SK-N-MC (cell line): ENCODE data around the gene ANXA3.

Experiments used
- DNase-seq: peaks from one replicate; pipeline ENCODE4 v3.0.0-alpha.2; 2011; ENCODE audit warnings: low read depth, low spot score
- H3K27ac ChIP-seq: fragments of 200-600 bp; sonication (generic); 2 replicates; pipeline ENCODE4 v1.5.1; 2016; ENCODE audit warnings: mixed run types
- H3K36me3 ChIP-seq: fragments of 200-600 bp; sonication (generic); 2 replicates; pipeline ENCODE4 v1.6.1; 2017; ENCODE audit warnings: antibody characterized with exemption, low read length, mixed read lengths; ENCODE audit not compliant: insufficient read depth
- H3K4me3 ChIP-seq: fragments of 200-600 bp; sonication (generic); 2 replicates; pipeline ENCODE4 v1.5.1; 2016
- H3K9ac ChIP-seq: fragments of 200-600 bp; sonication (generic); 2 replicates; pipeline ENCODE4 v1.8.0; 2017; ENCODE audit warnings: mixed run types, mixed read lengths; ENCODE audit not compliant: insufficient read length
- H3K9me3 ChIP-seq: fragments of 200-600 bp; sonication (generic); 2 replicates; pipeline ENCODE4 v1.6.1; 2017; ENCODE audit warnings: low read depth, mild to moderate bottlenecking, antibody characterized with exemption, low read length, moderate library complexity, mixed read lengths
- EZH2 ChIP-seq: fragments of 200-600 bp; sonication (generic); IDR thresholded peaks from one replicate; pipeline ENCODE4 v1.6.1; 2017; ENCODE audit warnings: antibody characterized with exemption
- FOXP2 ChIP-seq: optimal IDR thresholded peaks from 2 replicates; pipeline ENCODE3; 2011; ENCODE audit warnings: mild to moderate bottlenecking, moderate library complexity; ENCODE audit not compliant: insufficient read depth; ENCODE audit errors: extremely low read length, control extremely low read depth
- POLR2AphosphoS5 ChIP-seq: IDR thresholded peaks from 2 replicates; pipeline ENCODE4 v1.6.1; 2012; ENCODE audit warnings: mild to moderate bottlenecking, low read depth, low read length, borderline replicate concordance

Gene ANXA3

GRCh38 chr4:78552389-78553042 lies 946 bp downstream of the ANXA3 start:
- Histone ChIP-seq H3K4me3 (no peak overlapping the region), H3K27ac (no peak overlapping the region), H3K9ac (no peak overlapping the region), H3K9me3 (no peaks in the 10 kb centered on the region), H3K36me3 (no peaks in the 10 kb centered on the region)
- TF ChIP-seq EZH2 (no peak), POLR2AphosphoS5 (no peak), FOXP2 (no peak)
- no peak for DNase-seq

DNA sequence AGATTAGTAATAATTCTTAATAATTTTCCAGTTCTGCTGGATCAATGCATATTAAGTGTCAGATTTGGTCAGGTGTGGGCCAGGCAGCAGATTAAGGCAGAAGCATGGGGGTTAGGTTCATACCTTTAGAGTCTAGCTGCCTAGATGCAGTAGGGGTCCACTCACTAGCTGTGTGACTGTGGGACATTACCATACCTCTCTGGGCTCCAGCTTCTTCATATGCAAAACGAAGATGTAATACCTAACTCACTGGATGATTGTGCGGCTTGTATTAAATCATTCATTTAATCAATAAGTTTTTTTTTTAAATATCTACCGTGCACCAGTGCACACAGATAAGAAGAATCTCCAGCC lies 1.4 kb downstream of the ANXA3 start:
- H3K27ac ChIP-seq: no peak overlapping the region

GRCh38 chr4:78553529-78554060 lies 2.0 kb downstream of the ANXA3 start:
- TF ChIP-seq EZH2 (no peak), FOXP2 (no peak), POLR2AphosphoS5 (no peak)
- H3K36me3 ChIP-seq: no peaks in the 10 kb centered on the region
- no peak for DNase-seq
- no peak overlapping the region for H3K4me3 ChIP-seq
- H3K9ac ChIP-seq: no peak overlapping the region
- no peak overlapping the region for H3K27ac ChIP-seq
- no peaks in the 10 kb centered on the region for H3K9me3 ChIP-seq

More for the DNA sequence above, 1.4 kb downstream of the ANXA3 start:
- Histone ChIP-seq H3K36me3 (no peaks in the 10 kb centered on the region), H3K4me3 (no peak overlapping the region), H3K9ac (no peak overlapping the region), H3K9me3 (no peaks in the 10 kb centered on the region)
- no peak for DNase-seq
- TF ChIP-seq FOXP2 (no peak), EZH2 (no peak), POLR2AphosphoS5 (no peak)

GRCh38 chr4:78556665-78557064 lies 5.1 kb downstream of the ANXA3 start:
- no peak overlapping the region for H3K4me3 ChIP-seq
- TF ChIP-seq EZH2 (no peak), POLR2AphosphoS5 (no peak), FOXP2 (no peak)
- DNase-seq: no peak

GRCh38 chr4:78557841-78558240 lies 6.3 kb downstream of the ANXA3 start:
- no peak for DNase-seq
- no peaks in the 10 kb centered on the region for H3K9me3 ChIP-seq
- H3K9ac ChIP-seq: no peak overlapping the region
- no peak overlapping the region for H3K27ac ChIP-seq
- no peak overlapping the region for H3K4me3 ChIP-seq
- no peaks in the 10 kb centered on the region for H3K36me3 ChIP-seq
- TF ChIP-seq FOXP2 (no peak), EZH2 (no peak), POLR2AphosphoS5 (no peak)

More at GRCh38 chr4:78556665-78557064, 5.1 kb downstream of the ANXA3 start:
- Histone ChIP-seq H3K27ac (no peak overlapping the region), H3K36me3 (no peaks in the 10 kb centered on the region), H3K9me3 (no peaks in the 10 kb centered on the region), H3K9ac (no peak overlapping the region)

- DNase-seq: no peak
- Histone ChIP-seq H3K27ac (no peak overlapping the region), H3K36me3 (no peaks in the 10 kb centered on the region), H3K9ac (no peak overlapping the region), H3K4me3 (no peak overlapping the region), H3K9me3 (no peaks in the 10 kb centered on the region)
- no peak for TF ChIP-seq POLR2AphosphoS5
- TF ChIP-seq FOXP2: no peak
- TF ChIP-seq EZH2: no peak
These were observed 6.8 kb downstream of the ANXA3 start for GRCh38 chr4:78558410-78558809.

- DNase-seq: no peak
- Histone ChIP-seq H3K36me3 (no peaks in the 10 kb centered on the region), H3K9ac (no peak overlapping the region), H3K27ac (no peak overlapping the region), H3K4me3 (no peak overlapping the region), H3K9me3 (no peaks in the 10 kb centered on the region)
- TF ChIP-seq EZH2 (no peak), POLR2AphosphoS5 (no peak), FOXP2 (no peak)
These were observed 8.9 kb downstream of the ANXA3 start for GRCh38 chr4:78560296-78560963.

- TF ChIP-seq EZH2: no peak
- TF ChIP-seq POLR2AphosphoS5: no peak
- TF ChIP-seq FOXP2: no peak
- Histone ChIP-seq H3K9me3 (no peaks in the 10 kb centered on the region), H3K36me3 (no peaks in the 10 kb centered on the region), H3K4me3 (no peak overlapping the region), H3K9ac (no peak overlapping the region), H3K27ac (no peak overlapping the region)
- no peak for DNase-seq
These were observed 10.1 kb downstream of the ANXA3 start for GRCh38 chr4:78561677-78562076.
